Measurements from ENCODE around the gene DIP2C.
"Not testable (repeated sequence)": the region's sequence is repeated elsewhere in the genome, so short reads cannot be mapped to it uniquely, and the experiment has no call there.

Gene DIP2C

GRCh38 chr10:396535-397220, 292.8 kb downstream of the DIP2C start:
- no peak for DNase-seq

- DNase-seq = no peak
These were observed 293.4 kb downstream of the DIP2C start for GRCh38 chr10:396107-396506.

DNA sequence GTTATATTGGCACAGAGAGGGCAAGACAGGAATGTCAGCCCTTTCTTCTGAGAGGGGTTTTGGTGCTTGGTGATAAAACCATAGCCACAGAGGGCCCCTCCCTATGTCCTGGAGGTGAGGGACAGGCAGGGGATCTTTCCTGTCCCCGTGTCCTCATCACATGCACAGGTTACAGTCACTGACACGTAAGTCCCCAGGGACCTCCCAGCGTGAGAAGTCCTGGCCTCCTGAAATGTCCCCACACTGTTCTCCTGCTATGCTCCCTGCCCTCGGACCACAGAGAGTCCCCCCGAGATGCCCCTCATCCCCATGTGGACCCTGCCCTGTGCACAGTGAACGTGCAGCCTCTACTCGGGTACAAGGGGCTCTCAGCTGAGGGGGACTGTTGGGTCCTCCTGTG, 293.8 kb downstream of the DIP2C start:
- no peak for DNase-seq

DNA sequence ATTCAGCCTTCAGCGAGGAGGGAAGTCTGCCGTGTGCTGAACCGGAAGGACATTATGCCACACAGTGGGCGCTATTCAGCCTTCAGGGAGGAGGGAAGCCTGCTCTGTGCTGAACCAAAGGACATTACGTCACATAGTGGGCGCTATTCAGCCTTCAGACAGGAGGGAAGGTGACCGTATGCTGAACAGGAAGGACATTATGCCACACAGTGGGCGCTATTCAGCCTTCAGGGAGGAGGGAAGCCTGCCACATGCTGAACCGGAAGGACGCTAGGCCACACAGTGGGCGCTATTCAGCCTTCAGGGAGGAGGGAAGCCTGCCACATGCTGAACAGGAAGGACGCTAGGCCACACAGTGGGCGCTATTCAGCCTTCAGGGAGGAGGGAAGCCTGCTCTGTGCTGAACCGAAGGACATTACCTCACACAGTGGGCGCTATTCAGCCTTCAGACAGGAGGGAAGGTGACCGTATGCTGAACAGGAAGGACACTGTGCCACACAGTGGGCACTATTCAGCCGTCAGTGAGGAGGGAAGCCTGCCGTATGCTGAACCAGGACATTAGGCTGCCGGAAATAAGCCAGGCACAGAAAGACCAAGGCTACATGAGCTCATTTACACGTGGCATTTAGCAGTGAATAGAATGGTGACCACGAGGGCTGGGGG, 294.9 kb downstream of the DIP2C start:
- not testable (repeated sequence) for DNase-seq

- DNase-seq = no peak
These were observed 295.6 kb downstream of the DIP2C start for GRCh38 chr10:393787-394438.

DNA sequence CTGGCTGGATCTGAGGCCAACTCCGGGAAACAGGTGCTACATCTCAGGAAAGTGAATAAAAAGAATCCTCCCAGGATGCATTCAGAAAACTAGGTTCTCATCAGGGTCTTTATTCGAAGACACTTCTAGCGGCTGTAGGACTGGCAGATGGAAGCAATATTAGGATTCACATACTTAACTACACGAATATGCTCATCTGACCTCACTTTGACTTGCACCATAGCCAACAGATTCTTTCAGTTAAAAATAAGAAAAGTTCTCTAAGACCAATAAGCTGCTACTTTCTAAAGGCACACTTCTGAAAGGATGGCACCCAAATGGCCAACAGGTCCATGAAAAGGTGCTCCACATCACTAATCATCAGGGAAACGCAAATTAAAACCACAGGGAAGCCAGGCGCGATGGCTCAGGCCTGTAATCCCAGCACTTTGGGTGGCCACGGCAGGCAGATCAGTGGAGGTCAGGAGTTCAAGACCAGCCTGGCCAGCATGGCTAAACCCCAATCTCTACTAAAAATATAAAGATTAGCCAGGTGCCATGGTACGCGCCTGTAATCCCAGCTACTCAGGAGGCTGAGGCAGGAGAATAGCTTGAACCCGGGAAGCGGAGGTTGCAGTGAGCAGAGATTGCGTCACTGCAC, 296.2 kb downstream of the DIP2C start:
- DNase-seq = no peak

DNA sequence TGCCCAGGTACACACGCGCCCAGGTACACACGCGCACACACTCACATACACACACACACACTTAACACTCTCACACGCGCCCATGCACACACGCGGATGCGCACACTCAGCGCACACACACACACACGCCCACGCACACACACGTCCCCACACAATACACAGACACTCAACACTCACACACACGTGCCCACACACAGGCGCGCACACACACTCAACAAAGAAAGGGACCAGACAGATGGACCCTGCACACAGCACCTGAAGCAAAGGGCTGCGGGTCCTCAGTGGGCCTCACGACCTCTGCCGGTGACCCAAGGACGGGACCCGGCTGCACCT, 296.8 kb downstream of the DIP2C start:
- no peak for DNase-seq

DNA sequence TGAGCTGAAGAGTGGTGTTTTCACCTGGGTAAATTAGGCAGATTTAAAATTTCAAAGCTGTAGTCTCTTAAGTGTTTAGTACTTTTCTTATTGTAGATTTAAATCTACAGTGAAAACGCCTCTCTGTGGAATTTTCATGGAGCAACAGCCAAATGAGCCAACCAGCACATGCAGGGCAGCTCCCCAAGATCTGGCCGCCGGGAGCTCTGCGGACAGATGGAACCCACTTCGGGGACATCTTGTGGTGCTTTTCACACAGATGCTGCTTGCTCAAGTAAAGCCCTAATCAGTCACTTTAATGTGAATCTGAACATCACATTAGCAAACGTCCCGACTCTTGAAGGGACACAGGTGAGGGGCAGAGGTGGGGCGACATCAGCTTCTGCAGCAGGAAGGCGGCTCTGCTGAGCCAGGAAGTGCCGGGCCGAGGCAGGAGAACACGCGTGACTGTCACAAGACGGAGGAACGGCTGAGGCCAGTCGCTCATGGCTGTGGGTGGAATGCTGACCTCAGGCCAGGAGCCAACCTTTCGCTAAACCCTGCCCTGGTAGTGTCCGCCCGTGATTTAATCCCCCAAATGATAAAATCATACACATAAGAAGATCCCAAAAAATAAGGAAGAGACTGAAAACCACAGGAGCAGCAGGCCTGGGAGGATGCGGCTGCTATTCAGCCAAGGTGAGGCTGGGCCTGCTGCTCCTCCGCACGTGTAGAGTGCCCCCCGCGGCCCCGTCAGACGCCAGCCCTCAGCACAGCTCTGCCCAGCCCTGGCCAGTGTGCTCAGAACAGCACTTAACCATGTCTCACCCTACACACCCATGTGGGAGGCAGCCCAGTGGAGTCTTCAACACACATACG, 297.4 kb downstream of the DIP2C start:
- no peak for DNase-seq

GRCh38 chr10:391305-391704, 298.2 kb downstream of the DIP2C start:
- peak in 1 of 2 experiments; percentile 36 for DNase-seq

DNA sequence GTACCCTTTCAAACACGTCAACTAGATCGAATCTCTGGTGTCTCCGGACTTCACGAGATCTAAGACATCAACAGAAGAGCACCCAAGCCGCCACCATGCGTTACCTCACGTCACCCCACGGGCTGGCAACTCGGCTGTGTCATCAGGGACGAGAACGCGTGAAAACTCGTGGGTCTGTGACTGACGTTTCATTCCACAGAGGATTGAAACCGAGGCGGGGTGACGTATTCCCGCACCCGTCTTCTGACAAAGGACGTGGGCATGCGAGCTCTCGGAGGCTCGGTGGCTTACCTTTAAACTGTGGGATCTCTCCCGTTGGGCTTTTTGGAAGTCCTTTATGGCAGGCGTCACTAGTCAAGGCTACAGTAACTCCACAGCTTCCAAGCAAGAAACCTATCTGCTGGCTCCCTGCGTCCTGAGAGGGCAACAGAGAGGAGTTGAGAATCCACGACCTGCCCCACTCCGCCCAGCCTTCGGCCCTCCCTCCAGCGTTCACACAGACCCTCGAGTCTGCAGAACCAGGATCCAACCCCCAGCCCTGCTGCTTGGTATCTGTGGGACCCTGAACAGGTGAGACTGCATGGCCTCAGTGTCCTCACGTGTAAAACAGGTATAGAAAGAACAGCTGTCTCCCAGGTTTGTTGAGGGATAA, 298.9 kb downstream of the DIP2C start:
- no peak for DNase-seq

DNA sequence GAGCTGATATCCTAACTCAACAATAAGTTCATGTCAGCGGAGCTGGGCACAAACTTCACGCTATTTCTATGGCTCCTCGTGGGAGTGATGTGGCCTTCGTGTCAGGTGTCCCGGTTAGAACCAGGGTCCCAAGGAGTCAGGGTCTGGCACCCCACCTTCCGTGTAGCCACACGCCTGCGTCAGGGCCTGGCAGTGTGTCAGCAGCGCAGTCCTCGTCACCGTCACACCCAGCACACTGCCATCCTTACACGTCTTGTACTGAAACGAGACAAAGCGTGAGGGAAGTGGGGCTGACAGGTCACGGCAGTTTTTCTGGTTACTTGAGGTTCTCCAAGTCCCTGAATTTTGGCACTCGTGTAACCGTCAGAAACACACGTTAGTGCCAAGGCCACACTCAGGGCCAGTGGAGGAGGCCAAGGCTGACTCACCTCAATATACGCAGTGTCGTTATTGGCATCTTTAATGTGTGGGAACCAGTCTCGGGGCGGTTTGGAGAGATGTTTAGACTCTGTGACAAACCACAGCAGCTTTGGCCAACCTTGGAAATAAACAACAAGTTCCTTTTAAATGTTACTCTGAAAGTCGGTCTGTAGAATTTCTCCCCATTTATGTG, 299.5 kb downstream of the DIP2C start:
- no peak for DNase-seq

DNA sequence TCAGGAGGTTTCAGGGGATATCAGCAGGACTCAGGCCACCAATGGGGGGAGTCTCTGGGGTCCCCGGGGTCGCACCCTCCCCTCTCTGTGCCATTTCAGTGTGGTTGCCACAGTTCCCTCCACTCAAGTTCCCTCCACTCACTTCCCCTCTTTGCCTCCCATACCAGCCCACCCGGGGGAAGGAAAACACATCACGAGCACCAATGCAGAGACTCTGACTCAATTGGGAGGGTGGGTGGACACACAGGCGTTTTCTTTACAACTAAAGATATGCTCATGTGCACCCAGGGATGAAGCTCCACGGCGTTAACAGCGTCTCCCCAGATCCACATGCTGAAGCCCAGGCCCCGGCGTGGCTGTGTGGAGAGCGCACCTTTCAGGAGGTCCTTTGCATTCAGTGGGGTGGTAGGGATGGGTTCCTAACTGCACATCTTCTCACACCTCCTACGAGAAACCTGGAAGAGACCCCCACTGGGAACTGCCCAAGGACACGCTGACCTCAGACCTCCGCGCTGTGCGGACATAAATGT, 300.1 kb downstream of the DIP2C start:
- no peak for DNase-seq

GRCh38 chr10:388661-389045, 300.8 kb downstream of the DIP2C start:
- DNase-seq = no peak

GRCh38 chr10:387909-388660, 301.4 kb downstream of the DIP2C start:
- DNase-seq = no peak

- DNase-seq = no peak
These were observed 301.9 kb downstream of the DIP2C start for GRCh38 chr10:387593-387891.

- DNase-seq = no peak
These were observed 302.5 kb downstream of the DIP2C start for GRCh38 chr10:386771-387592.

- no peak for DNase-seq
These were observed 303.7 kb downstream of the DIP2C start for GRCh38 chr10:385571-386300.

- no peak for DNase-seq
These were observed 304.7 kb downstream of the DIP2C start for GRCh38 chr10:384538-385305.

- no peak for DNase-seq
These were observed 305.9 kb downstream of the DIP2C start for GRCh38 chr10:383519-383918.
